Measurements from ENCODE around the gene FASN.

FASN gene

GRCh38 chr17:82029391-82029790 is 68.6 kb downstream of the FASN start:
- TF ChIP-seq CTCF (IDR thresholded peaks at IDR 0.05; ENCODE audit: extremely low read depth, insufficient read depth, missing control alignments) = no peak
- in situ Hi-C loops (cut with MboI; ENCODE audit: low pct_unique_long_range_greater_than_20kb, low sequenced_read_pairs, unreplicated experiment) = no loop called here
- DNase-seq (ENCODE audit: low spot score) = no peak

DNA sequence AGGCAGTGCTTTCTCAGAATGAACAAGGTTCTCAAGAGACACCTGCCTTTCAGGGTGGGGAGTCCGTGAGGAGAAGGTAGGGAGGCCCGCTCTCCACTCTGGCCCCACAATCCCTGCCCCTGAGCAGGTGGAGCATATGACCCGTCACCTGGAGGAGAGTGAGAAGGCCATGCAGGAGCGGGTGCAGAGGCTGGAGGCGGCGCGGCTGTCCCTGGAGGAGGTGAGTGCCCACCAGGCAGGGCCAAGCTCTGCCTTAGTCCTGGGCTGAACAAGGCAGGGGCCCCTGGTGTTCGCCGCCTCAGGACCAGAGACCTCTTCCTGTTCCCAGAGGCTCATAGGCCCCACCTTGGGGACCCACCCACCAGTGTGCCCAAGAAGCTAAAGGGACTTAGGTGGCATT is 69.1 kb downstream of the FASN start:
- no peak for DNase-seq (ENCODE audit: low spot score)
- TF ChIP-seq CTCF (IDR thresholded peaks at IDR 0.05; ENCODE audit: extremely low read depth, insufficient read depth, missing control alignments) = no peak
- in situ Hi-C loops (cut with MboI; ENCODE audit: low pct_unique_long_range_greater_than_20kb, low sequenced_read_pairs, unreplicated experiment) = no loop called here

Data from GM13977 (cell line).